Type B pancreatic cell (in vitro differentiated cells): ENCODE measurements around the gene DPH5. TPM values are rescaled to one million over a fixed set of nuclear protein-coding genes. Genes with fewer than 3 reads are reported as not detected.
A peak's percentile ranks its signal among the peaks of the same experiment; 100 is the strongest.

Experiments used
- DNase-seq: peaks from one replicate; pipeline ENCODE4 v3.0.0; 2021; ENCODE audit warnings: mixed read lengths; ENCODE audit not compliant: unreplicated experiment; ENCODE audit errors: extremely low spot score
- H3K27ac Mint-ChIP-seq: 2 replicates; pipeline ENCODE4 v1.8.0; 2021; ENCODE audit warnings: mild to moderate bottlenecking, mixed read lengths
- H3K27me3 Mint-ChIP-seq: 2 replicates; pipeline ENCODE4 v1.8.0; 2021; ENCODE audit warnings: mixed read lengths
- H3K36me3 Mint-ChIP-seq: 2 replicates; pipeline ENCODE4 v1.8.0; 2021; ENCODE audit warnings: mixed read lengths
- H3K4me1 Mint-ChIP-seq: one replicate; pipeline ENCODE4 v1.8.0; 2021; ENCODE audit warnings: mixed read lengths; ENCODE audit not compliant: unreplicated experiment
- H3K4me3 Mint-ChIP-seq: 2 replicates; pipeline ENCODE4 v1.8.0; 2021; ENCODE audit warnings: mild to moderate bottlenecking, mixed read lengths
- H3K9me3 Mint-ChIP-seq: 2 replicates; pipeline ENCODE4 v1.8.0; 2021; ENCODE audit warnings: mixed read lengths
- total RNA-seq: library from RNA; stranded (reverse); gene quantifications from 2 replicates; pipeline ENCODE4 v1.2.1, GENCODE V29; 2021; ENCODE audit warnings: low replicate concordance
- TF ChIP-seq, protein P1 (sequence below): fragments of 200-600 bp; sonication (generic); conservative IDR thresholded peaks from 2 replicates; pipeline ENCODE4 v1.5.0; 2021; ENCODE audit warnings: antibody characterized with exemption, mild to moderate bottlenecking

The DPH5 gene
- total RNA-seq, 1 donor from 2014 or later = 62.0 TPM

DNA sequence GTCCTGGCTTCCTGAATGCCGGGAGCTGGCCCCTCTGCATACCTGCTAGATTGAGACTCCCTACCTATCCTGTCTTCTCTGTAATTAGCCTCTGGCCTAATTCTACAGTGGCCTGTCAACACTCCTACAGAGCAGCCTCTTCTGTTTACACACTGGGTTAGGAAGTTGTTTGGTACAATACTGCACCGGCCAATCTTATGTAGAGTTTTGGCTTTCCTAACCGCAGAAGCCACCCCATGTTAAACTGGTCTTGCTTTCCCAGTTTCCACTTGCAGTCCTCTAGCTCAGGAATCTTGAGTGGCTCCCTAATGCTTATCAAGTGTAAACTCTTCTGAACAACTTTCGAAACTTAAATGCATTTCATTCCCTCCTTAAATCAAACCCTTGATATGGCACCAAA lies 42.8 kb downstream of the DPH5 start:
- TF ChIP-seq, protein P1, sequence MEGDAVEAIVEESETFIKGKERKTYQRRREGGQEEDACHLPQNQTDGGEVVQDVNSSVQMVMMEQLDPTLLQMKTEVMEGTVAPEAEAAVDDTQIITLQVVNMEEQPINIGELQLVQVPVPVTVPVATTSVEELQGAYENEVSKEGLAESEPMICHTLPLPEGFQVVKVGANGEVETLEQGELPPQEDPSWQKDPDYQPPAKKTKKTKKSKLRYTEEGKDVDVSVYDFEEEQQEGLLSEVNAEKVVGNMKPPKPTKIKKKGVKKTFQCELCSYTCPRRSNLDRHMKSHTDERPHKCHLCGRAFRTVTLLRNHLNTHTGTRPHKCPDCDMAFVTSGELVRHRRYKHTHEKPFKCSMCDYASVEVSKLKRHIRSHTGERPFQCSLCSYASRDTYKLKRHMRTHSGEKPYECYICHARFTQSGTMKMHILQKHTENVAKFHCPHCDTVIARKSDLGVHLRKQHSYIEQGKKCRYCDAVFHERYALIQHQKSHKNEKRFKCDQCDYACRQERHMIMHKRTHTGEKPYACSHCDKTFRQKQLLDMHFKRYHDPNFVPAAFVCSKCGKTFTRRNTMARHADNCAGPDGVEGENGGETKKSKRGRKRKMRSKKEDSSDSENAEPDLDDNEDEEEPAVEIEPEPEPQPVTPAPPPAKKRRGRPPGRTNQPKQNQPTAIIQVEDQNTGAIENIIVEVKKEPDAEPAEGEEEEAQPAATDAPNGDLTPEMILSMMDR = no peak
- H3K27ac Mint-ChIP-seq = no peak overlapping the region
- no peaks in the 10 kb centered on the region for H3K9me3 Mint-ChIP-seq

DNA sequence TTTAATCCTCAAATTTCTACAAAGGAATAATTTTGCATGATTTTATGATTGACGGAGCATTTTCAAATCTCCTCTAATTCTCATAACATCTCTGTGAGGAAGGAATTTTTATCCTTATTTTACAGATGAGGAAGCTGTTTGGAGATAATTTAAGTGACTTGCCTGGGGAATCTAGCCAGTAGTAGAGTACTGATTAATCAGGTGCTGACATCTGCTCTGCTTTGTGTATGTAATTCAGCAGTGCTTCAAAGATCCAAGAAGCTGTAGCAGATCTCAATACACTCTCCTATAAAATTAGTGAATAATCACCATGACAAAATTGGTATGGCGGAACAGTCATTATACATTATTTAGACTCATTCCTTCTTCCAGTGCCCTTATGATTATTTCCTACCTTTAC lies 46.0 kb downstream of the DPH5 start:
- Mint-ChIP-seq H3K27ac (no peak overlapping the region), H3K36me3 (peaks cover 38% of the 10 kb centered on the region), H3K27me3 (no peaks in the 10 kb centered on the region), H3K4me1 (peaks cover 11% of the 10 kb centered on the region), H3K9me3 (no peaks in the 10 kb centered on the region), H3K4me3 (no peak overlapping the region)
- TF ChIP-seq, protein P1 = no peak
- no peak for DNase-seq

More for the DNA sequence above, 42.8 kb downstream of the DPH5 start:
- no peak overlapping the region for H3K4me3 Mint-ChIP-seq
- H3K36me3 Mint-ChIP-seq = peaks cover 34% of the 10 kb centered on the region
- H3K4me1 Mint-ChIP-seq = peaks cover 4% of the 10 kb centered on the region
- H3K27me3 Mint-ChIP-seq = no peaks in the 10 kb centered on the region
- DNase-seq = no peak

DNA sequence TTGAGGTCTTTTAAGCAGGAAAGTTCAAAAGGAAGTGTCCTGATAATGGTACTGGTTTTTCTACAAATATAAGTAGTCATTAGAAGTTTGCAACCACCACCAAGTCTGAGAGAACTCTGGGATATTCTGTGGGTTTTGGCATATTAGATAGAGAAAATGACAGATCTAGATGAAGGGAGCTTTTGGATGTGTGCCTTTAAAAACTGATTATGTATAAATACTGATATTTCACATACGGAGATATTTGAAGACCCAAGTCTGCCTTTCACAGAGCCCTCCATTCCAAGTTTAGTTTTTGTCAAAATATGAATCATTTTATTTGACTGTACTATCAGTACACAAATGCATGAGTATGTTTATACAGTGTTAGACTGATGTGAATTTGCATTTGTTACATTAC lies 48.6 kb downstream of the DPH5 start:
- Mint-ChIP-seq H3K27ac (peak overlapping the region; percentile 54), H3K9me3 (no peaks in the 10 kb centered on the region)

DNA sequence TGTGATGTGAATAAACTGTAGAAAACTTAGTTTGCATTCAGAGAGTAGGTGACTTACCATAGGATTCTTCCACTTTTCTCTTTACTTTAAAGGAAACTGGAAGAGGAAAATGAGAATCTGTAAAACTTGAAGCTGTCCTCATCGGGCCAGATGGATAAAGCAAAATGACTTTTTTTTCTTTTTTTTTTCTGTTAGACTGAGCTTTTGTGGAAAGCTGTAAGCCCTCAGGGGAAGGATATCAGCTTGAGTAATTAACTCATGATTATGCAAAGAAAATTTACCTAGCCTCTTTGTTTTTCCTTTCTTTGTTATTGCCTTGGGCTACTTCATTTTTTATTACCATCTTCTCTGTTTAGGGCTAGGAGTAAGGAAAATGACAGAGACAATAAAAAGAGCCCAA lies 53.4 kb downstream of the DPH5 start:
- H3K27ac Mint-ChIP-seq = no peak overlapping the region
- H3K4me1 Mint-ChIP-seq = peaks cover 12% of the 10 kb centered on the region
- TF ChIP-seq, protein P1 = no peak
- H3K9me3 Mint-ChIP-seq = no peaks in the 10 kb centered on the region
- no peaks in the 10 kb centered on the region for H3K27me3 Mint-ChIP-seq
- H3K36me3 Mint-ChIP-seq = peaks cover 30% of the 10 kb centered on the region
- no peak overlapping the region for H3K4me3 Mint-ChIP-seq
- DNase-seq = no peak

More for the DNA sequence above, 48.6 kb downstream of the DPH5 start:
- Mint-ChIP-seq H3K4me3 (no peak overlapping the region), H3K27me3 (no peaks in the 10 kb centered on the region), H3K36me3 (peaks cover 37% of the 10 kb centered on the region), H3K4me1 (peaks cover 13% of the 10 kb centered on the region)
- TF ChIP-seq, protein P1 = no peak
- no peak for DNase-seq

DNA sequence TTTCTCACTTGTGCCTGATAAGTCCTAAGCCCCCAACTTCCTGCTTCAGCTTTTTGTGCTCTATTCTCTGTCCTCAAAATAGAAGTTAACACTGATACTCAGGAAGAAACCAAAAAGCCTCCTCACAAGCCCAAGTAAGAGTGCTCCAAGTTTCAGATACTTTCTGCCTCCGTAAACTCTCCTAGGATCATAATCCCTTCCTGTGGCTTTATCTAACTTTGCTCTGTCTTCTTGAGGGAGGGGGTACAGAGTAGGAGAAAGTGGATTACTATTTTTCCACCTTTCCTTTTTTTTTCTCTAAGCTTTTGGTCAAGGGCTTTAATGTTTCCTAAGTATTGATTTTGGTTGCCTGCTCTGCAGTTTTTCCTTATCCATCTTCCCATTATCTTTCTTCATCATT lies 54.6 kb downstream of the DPH5 start:
- no peak for DNase-seq
- TF ChIP-seq, protein P1 = no peak
- Mint-ChIP-seq H3K4me3 (no peak overlapping the region), H3K36me3 (peaks cover 28% of the 10 kb centered on the region), H3K4me1 (peaks cover 5% of the 10 kb centered on the region), H3K27ac (no peak overlapping the region), H3K27me3 (no peaks in the 10 kb centered on the region), H3K9me3 (no peaks in the 10 kb centered on the region)

DNA sequence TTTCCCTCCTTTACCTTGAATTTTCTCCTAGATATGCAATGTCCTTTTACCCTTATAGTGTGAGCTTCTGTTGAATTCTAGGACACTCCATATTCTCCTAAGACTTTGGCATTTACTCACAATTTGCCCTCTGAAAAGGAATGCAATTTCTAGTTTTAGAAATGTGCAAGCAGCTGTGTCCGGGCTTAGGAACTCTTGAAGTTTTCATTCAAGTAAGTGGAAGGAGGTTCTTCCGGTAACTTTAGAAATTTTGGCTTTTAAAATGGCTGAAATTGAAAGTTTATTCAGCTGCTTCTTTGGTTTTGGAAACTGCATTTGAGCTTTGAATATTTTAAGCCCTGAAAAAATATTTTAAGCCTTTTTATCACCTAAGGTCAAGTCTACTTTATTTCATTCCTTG lies 56.3 kb downstream of the DPH5 start:
- peaks cover 5% of the 10 kb centered on the region for H3K4me1 Mint-ChIP-seq
- no peaks in the 10 kb centered on the region for H3K27me3 Mint-ChIP-seq
- no peaks in the 10 kb centered on the region for H3K9me3 Mint-ChIP-seq
- H3K36me3 Mint-ChIP-seq = peaks cover 26% of the 10 kb centered on the region
- no peak overlapping the region for H3K27ac Mint-ChIP-seq
- H3K4me3 Mint-ChIP-seq = no peak overlapping the region
- DNase-seq = no peak
- TF ChIP-seq, protein P1 = no peak
